Loucy (cell line): Measurements from ENCODE around the gene FBLN7.

Experiments used
- EZH2phosphoT487 ChIP-seq: fragments of 200-600 bp; IDR thresholded peaks from 2 replicates; pipeline ENCODE4 v1.6.1; 2018; ENCODE audit warnings: antibody characterized with exemption, mild to moderate bottlenecking, moderate library complexity, borderline replicate concordance
- TF ChIP-seq, protein P1 (sequence below): fragments of 200-600 bp; sonication (generic); conservative IDR thresholded peaks from 2 replicates; pipeline ENCODE4 v1.5.1; 2014; ENCODE audit warnings: mild to moderate bottlenecking, antibody characterized with exemption, low read length

DNA sequence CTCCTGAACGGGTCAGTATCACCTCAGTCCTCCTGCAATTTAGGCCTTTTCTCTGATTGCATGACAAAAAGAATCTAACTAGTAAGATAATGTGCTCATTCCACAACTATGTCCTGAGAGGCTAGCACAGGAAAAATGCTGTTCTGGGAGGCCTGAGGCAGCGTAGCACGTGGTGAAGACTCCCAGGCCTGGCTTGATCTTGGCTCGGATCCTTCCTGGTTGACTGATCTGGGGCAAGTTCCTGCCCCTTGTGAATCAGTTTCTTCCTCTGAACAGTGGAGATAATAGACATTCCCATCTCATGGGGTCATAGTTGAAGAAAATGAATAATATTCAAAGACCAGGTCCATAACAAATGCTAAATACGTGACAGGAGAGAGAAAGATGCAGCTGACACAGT is 12.3 kb downstream of the FBLN7 start:
- TF ChIP-seq, protein P1, sequence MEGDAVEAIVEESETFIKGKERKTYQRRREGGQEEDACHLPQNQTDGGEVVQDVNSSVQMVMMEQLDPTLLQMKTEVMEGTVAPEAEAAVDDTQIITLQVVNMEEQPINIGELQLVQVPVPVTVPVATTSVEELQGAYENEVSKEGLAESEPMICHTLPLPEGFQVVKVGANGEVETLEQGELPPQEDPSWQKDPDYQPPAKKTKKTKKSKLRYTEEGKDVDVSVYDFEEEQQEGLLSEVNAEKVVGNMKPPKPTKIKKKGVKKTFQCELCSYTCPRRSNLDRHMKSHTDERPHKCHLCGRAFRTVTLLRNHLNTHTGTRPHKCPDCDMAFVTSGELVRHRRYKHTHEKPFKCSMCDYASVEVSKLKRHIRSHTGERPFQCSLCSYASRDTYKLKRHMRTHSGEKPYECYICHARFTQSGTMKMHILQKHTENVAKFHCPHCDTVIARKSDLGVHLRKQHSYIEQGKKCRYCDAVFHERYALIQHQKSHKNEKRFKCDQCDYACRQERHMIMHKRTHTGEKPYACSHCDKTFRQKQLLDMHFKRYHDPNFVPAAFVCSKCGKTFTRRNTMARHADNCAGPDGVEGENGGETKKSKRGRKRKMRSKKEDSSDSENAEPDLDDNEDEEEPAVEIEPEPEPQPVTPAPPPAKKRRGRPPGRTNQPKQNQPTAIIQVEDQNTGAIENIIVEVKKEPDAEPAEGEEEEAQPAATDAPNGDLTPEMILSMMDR = no peak
- no peak for TF ChIP-seq EZH2phosphoT487
